Brain microvascular endothelial cell (primary cell): ENCODE data around the gene HOXC11.

Source experiments
- DNase-seq: peaks from one replicate; pipeline ENCODE4 v3.0.0-alpha.2; 2020
- H3K27ac ChIP-seq: fragments of 250-450 bp; sonication (Bioruptor Pico); 2 replicates; pipeline ENCODE4 v1.5.1; 2020; ENCODE audit warnings: mild to moderate bottlenecking, moderate library complexity
- H3K27me3 ChIP-seq: fragments of 250-450 bp; sonication (Bioruptor Pico); replicated peaks from 2 replicates; pipeline ENCODE4 v1.5.1; 2020; ENCODE audit warnings: mild to moderate bottlenecking
- H3K36me3 ChIP-seq: fragments of 250-450 bp; sonication (Bioruptor Pico); replicated peaks from 2 replicates; pipeline ENCODE4 v1.5.1; 2020; ENCODE audit warnings: mild to moderate bottlenecking
- H3K4me3 ChIP-seq: 2 replicates; pipeline ENCODE4 v1.5.1; 2011; ENCODE audit warnings: low read depth, mild to moderate bottlenecking, control low read depth, low read length, moderate library complexity
- CTCF ChIP-seq: IDR thresholded peaks from 2 replicates; pipeline ENCODE4 v1.5.1; 2011; ENCODE audit warnings: low read depth, mild to moderate bottlenecking, moderate library complexity, low read length, control low read depth, inconsistent platforms; ENCODE audit errors: missing control alignments
- in situ Hi-C: cut with HindIII; loops from 2 replicates; pipeline ENCODE4 v1.10.0; 2017; ENCODE audit warnings: low sequenced_read_pairs, low pct_ligation_motif_present

Gene HOXC11

DNA sequence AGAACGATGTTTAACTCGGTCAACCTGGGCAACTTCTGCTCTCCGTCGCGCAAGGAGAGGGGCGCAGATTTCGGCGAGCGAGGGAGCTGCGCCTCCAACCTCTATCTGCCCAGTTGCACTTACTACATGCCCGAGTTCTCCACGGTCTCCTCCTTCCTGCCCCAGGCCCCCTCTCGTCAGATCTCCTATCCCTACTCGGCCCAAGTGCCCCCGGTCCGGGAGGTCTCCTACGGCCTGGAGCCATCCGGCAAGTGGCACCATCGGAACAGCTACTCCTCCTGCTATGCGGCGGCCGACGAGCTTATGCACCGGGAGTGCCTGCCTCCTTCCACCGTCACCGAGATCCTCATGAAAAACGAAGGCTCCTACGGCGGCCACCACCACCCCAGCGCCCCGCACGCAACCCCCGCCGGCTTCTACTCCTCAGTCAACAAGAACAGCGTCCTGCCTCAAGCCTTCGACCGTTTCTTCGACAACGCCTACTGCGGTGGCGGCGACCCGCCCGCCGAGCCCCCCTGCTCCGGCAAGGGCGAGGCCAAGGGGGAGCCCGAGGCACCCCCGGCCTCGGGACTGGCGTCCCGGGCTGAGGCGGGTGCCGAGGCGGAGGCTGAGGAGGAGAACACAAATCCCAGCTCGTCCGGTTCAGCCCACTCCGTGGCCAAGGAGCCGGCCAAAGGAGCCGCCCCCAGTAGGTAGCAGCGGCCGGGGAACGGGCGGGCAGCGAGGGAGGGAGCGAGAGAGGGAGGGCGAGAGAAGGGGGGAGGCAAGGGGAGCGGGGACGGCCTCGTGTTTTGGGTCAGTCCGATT is 513 bp downstream of the HOXC11 start:
- DNase-seq, result no peak
- in situ Hi-C loops, result no loop called here
- Histone ChIP-seq H3K36me3 (no peaks in the 10 kb centered on the region), H3K4me3 (no peak overlapping the region), H3K27ac (no peak overlapping the region), H3K27me3 (peaks cover 91% of the 10 kb centered on the region)
- TF ChIP-seq CTCF, result no peak

GRCh38 chr12:53974084-53975063 is 1.4 kb downstream of the HOXC11 start, which contains the start of gene HOTAIR:
Gene HOTAIR, minus strand, starts transcription at chr12:53974954.
- Histone ChIP-seq H3K27me3 (peaks cover 91% of the 10 kb centered on the region), H3K36me3 (no peaks in the 10 kb centered on the region), H3K27ac (no peak within 1 kb of the TSS), H3K4me3 (no peak within 1 kb of the TSS)
- TF ChIP-seq CTCF, result no peak
- in situ Hi-C loops, result no loop called here
- DNase-seq, result no peak

DNA sequence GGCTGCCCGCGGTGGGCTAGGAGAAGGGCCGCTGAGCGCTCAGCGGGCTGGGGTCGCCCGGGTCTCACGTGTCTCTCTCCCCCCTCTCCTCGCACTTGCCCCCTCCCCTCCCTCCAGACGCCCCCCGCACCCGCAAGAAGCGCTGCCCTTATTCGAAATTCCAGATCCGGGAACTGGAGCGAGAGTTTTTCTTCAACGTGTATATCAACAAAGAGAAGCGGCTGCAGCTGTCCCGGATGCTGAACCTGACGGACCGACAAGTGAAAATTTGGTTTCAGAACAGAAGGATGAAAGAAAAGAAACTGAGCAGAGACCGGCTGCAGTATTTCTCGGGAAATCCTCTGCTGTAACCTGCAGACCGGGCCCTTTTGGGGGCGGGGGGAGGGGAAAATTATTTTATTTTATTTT is 2.1 kb downstream of the HOXC11 start:
- in situ Hi-C loops, result no loop called here
- no peak for TF ChIP-seq CTCF
- Histone ChIP-seq H3K27me3 (peaks cover 91% of the 10 kb centered on the region), H3K36me3 (no peaks in the 10 kb centered on the region), H3K4me3 (no peak overlapping the region), H3K27ac (no peak overlapping the region)
- no peak for DNase-seq

- Histone ChIP-seq H3K36me3 (no peaks in the 10 kb centered on the region), H3K27ac (no peak overlapping the region), H3K27me3 (peaks cover 91% of the 10 kb centered on the region), H3K4me3 (no peak overlapping the region)
- TF ChIP-seq CTCF, result no peak
- in situ Hi-C loops, result no loop called here
- DNase-seq, result no peak
Observed at GRCh38 chr12:53975479-53976152, 2.7 kb downstream of the HOXC11 start.

DNA sequence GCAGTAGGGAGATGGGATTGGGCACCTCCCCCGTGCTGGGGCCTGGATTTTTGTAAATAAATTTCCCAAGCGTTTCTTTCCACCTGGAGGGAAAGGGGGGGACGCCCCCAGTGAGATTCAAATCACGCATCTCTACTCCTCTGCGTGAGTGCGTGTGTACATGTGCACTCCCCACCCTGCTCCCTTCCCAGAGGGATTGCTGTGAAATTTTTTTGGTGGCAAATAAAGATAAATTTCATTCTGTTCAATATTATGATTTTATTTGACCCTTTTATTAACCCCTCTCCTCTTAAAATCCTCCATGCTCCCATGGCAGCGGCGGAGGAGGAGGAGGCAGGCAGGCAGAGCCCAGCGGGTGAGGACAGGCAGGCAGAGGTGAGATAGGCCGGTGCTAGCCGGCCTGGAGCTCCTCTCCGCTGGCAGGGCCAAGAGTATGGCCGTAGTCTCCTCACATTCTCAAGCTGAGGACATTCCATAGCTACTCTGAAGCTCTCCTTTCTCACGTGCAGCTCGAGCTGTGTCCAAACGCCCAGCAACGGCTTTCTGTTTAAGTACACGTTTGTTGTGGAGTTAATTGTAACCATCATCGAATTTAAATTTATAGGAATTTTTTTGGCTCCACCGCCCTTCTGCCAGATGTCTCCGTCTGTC is 3.4 kb downstream of the HOXC11 start:
- Histone ChIP-seq H3K27me3 (peaks cover 91% of the 10 kb centered on the region), H3K4me3 (no peak overlapping the region), H3K36me3 (no peaks in the 10 kb centered on the region), H3K27ac (no peak overlapping the region)
- in situ Hi-C loops, result no loop called here
- DNase-seq, result no peak
- TF ChIP-seq CTCF, result no peak
